ENCODE results near the gene TSPAN8. TPM values are rescaled to one million over a fixed set of nuclear protein-coding genes. Genes with fewer than 3 reads are reported as not detected.

TSPAN8 gene
- total and polyA plus RNA-seq, 10 of the 15 experiments (the other 5 are each of a cell fraction or from before 2014, with no cell fraction given) = 0.16 to 0.49 TPM; not detected in 8

GRCh38 chr12:71183846-71184245, 26.0 kb upstream of the TSPAN8 start:
- Histone ChIP-seq H3K9me3 (replicated peaks; ENCODE audit: control insufficient read depth, insufficient read depth, low read length) (no peaks in the 10 kb centered on the region), H3K4me3 (no peak overlapping the region), H3K27me3 (replicated peaks in 1 of 2; ENCODE audit: control insufficient read depth in 2 of 2, insufficient read depth in 2 of 2, low read length in 1 of 2) (no peaks in the 10 kb centered on the region; a peak in 1 of 4 replicates), H4K20me1 (ENCODE audit: control insufficient read depth, insufficient read depth) (no peaks in the 10 kb centered on the region), H3K4me2 (ENCODE audit: control insufficient read depth, insufficient read depth) (no peak overlapping the region), H3K9ac (ENCODE audit: control insufficient read depth, insufficient read depth, low read length) (no peak overlapping the region), H2AFZ (ENCODE audit: control insufficient read depth, low read depth, low read length) (no peak overlapping the region), H3K36me3 (ENCODE audit: control insufficient read depth in 2 of 2, insufficient read depth in 2 of 2, low read length in 1 of 2) (no peaks in the 10 kb centered on the region), H3K79me2 (ENCODE audit: control insufficient read depth, insufficient read depth, low read length) (no peaks in the 10 kb centered on the region), H3K4me1 (ENCODE audit: control insufficient read depth, insufficient read depth, low read length) (no peaks in the 10 kb centered on the region), H3K27ac (ENCODE audit: control insufficient read depth, insufficient read depth) (no peak overlapping the region)
- in situ Hi-C loops (cut with MboI) (no loop called here), intact Hi-C loops (cut with micrococcal nuclease; ENCODE audit: unreplicated experiment) (no loop called here)
- SMC1A ChIA-PET (ENCODE audit: uncharacterized antibody, unreplicated experiment) = no interaction called here
- CTCF ChIA-PET = no interaction called here
- ATAC-seq (no peak), DNase-seq (ENCODE audit: low read depth, low spot score) (no peak), FAIRE-seq (no peak)
- POLR2A ChIA-PET = no interaction called here
- no TSS peak for BruUV-seq (replicated peaks)
- RAD21 ChIA-PET (ENCODE audit: unreplicated experiment) = no interaction called here
- TF ChIP-seq PKNOX1 (IDR thresholded peaks at IDR 0.05) (no peak), JUNB (IDR thresholded peaks at IDR 0.05) (no peak), NFYB (IDR thresholded peaks at IDR 0.05; ENCODE audit: insufficient read depth, low read depth, low read length) (no peak), PBX3 (IDR thresholded peaks at IDR 0.05; ENCODE audit: insufficient replicate concordance, low read depth, low read length) (no peak), MXI1 (IDR thresholded peaks at IDR 0.05; ENCODE audit: low read depth, low read length) (no peak), ZBTB4 (CRISPR knock-in tag; IDR thresholded peaks at IDR 0.05) (no peak), KAT2A (conservative IDR thresholded peaks at IDR 0.05; ENCODE audit: control insufficient read depth, low read depth, low read length) (no peak), KDM1A (IDR thresholded peaks at IDR 0.05; ENCODE audit: borderline replicate concordance) (no peak), CBX5 (IDR thresholded peaks at IDR 0.05; ENCODE audit: low read depth) (no peak), CTCF (IDR thresholded peaks at IDR 0.05 in 2 of 3, conservative IDR thresholded peaks at IDR 0.05 in 1 of 3; ENCODE audit: control insufficient read depth in 2 of 3, extremely low read depth in 1 of 3, insufficient read depth in 1 of 3, low read depth in 3 of 3, low read length in 3 of 3) (no peak)
